Uterus (tissue), 4 donors: ENCODE data around the gene GCDH. TPM values are rescaled to one million over a fixed set of nuclear protein-coding genes. Genes with fewer than 3 reads are reported as not detected.

Experiments
- DNase-seq, 2 donors: peaks; one replicate each; pipeline ENCODE4 v3.0.0-alpha.2; 2019 to 2020
- H3K27ac ChIP-seq, 2 donors: fragments of 200-600 bp; sonication (generic); 1 replicate in 1 of 2; 2 replicates in 1 of 2; pipeline ENCODE4 v1.5.1; 2016 to 2018
- H3K27me3 ChIP-seq, 2 donors: fragments of 200-600 bp; sonication (generic); one replicate each; pipeline ENCODE4 v1.5.1; 2018 to 2019; ENCODE audit warnings: control low read depth in 1 of 2
- H3K36me3 ChIP-seq, 2 donors: fragments of 200-600 bp; sonication (generic); one replicate each; pipeline ENCODE4 v1.5.1; 2019; ENCODE audit warnings: control low read depth in 1 of 2
- H3K4me1 ChIP-seq, 2 donors: fragments of 200-600 bp; sonication (generic); one replicate each; pipeline ENCODE4 v1.5.1; 2018 to 2019; ENCODE audit warnings: control low read depth in 1 of 2
- H3K4me3 ChIP-seq, 2 donors: fragments of 200-600 bp; sonication (generic); 1 replicate in 1 of 2; 2 replicates in 1 of 2; pipeline ENCODE4 v1.5.1; 2018 to 2019; ENCODE audit warnings: mild to moderate bottlenecking in 1 of 2
- H3K9me3 ChIP-seq, 2 donors: fragments of 200-600 bp; sonication (generic); one replicate each; pipeline ENCODE4 v1.5.1; 2019; ENCODE audit warnings: control low read depth in 1 of 2
- CTCF ChIP-seq, 4 experiments: fragments of 200-600 bp in 2 of 4; fragments of 450-650 bp in 2 of 4; sonication (generic) in 2 of 4; IDR thresholded peaks; one replicate each; pipeline ENCODE4 v1.5.1; 2016 to 2019; ENCODE audit warnings: antibody characterized with exemption in 4 of 4, mild to moderate bottlenecking in 2 of 4, moderate library complexity in 1 of 4
- POLR2A ChIP-seq, 2 donors: fragments of 450-650 bp; IDR thresholded peaks; one replicate each; pipeline ENCODE4 v1.6.1; 2016; ENCODE audit warnings: antibody characterized with exemption in 2 of 2, mild to moderate bottlenecking in 1 of 2, moderate library complexity in 1 of 2
- intact Hi-C: fragments of 100-400 bp; cut with DNase I; formaldehyde crosslinking; loops from one replicate; pipeline ENCODE4 v1.15.1; 2023; ENCODE audit warnings: low total_unique reads
- total RNA-seq, 4 donors: library from RNA; depleted of rRNA in 3 of 4; stranded (reverse); fragments of >200 nt in 3 of 4; gene quantifications; one replicate each; pipeline versions ENCODE4 v1.1.0 to v1.2.4, GENCODE V29; 2014 to 2023
- donor health status: DM: yes; HTN: yes; CAD: no.

Gene GCDH
- total RNA-seq, 4 donors from 2014 or later, result 6.8 to 47.9 (median 18.2) TPM

- no peaks in the 10 kb centered on the region for H3K36me3 ChIP-seq
- H3K9me3 ChIP-seq, result no peaks in the 10 kb centered on the region
- H3K4me1 ChIP-seq, result no peaks in the 10 kb centered on the region
- H3K27me3 ChIP-seq, result no peaks in the 10 kb centered on the region
- H3K27ac ChIP-seq, result no peak overlapping the region
- TF ChIP-seq CTCF (IDR thresholded peaks at IDR 0.05) (no peak), POLR2A (IDR thresholded peaks at IDR 0.05) (no peak)
- DNase-seq, result peak in 1 of 2 donors; percentile 57
- peak overlapping the region; percentile 10 to 35 for H3K4me3 ChIP-seq
- intact Hi-C loops, result no loop called here
Measured at GRCh38 chr19:12867120-12868099, 23.6 kb upstream of the GCDH start.

- H3K27me3 ChIP-seq, result no peaks in the 10 kb centered on the region
- H3K4me3 ChIP-seq, result no peak overlapping the region
- TF ChIP-seq CTCF (IDR thresholded peaks at IDR 0.05) (no peak), POLR2A (IDR thresholded peaks at IDR 0.05) (no peak)
- no peaks in the 10 kb centered on the region for H3K4me1 ChIP-seq
- no peaks in the 10 kb centered on the region for H3K9me3 ChIP-seq
- DNase-seq, result no peak
- intact Hi-C loops, result no loop called here
- no peak overlapping the region for H3K27ac ChIP-seq
- H3K36me3 ChIP-seq, result no peaks in the 10 kb centered on the region
Measured at GRCh38 chr19:12868540-12869112, 22.3 kb upstream of the GCDH start.

- no peak for DNase-seq
Measured at GRCh38 chr19:12871681-12872080, 19.3 kb upstream of the GCDH start.

GRCh38 chr19:12872255-12872654 is 18.7 kb upstream of the GCDH start:
- no peak for TF ChIP-seq POLR2A (IDR thresholded peaks at IDR 0.05)
- no peak for TF ChIP-seq CTCF (IDR thresholded peaks at IDR 0.05)
- DNase-seq, result no peak
- Histone ChIP-seq H3K4me3 (no peak overlapping the region), H3K9me3 (no peaks in the 10 kb centered on the region), H3K27me3 (no peaks in the 10 kb centered on the region), H3K36me3 (no peaks in the 10 kb centered on the region), H3K4me1 (no peaks in the 10 kb centered on the region), H3K27ac (no peak overlapping the region)
- intact Hi-C loops, result no loop called here

More at GRCh38 chr19:12871681-12872080, 19.3 kb upstream of the GCDH start:
- Histone ChIP-seq H3K9me3 (no peaks in the 10 kb centered on the region), H3K4me3 (no peak overlapping the region), H3K4me1 (no peaks in the 10 kb centered on the region), H3K27ac (no peak overlapping the region), H3K36me3 (no peaks in the 10 kb centered on the region), H3K27me3 (no peaks in the 10 kb centered on the region)
- intact Hi-C loops, result no loop called here
- TF ChIP-seq CTCF (IDR thresholded peaks at IDR 0.05), result no peak
- TF ChIP-seq POLR2A (IDR thresholded peaks at IDR 0.05), result no peak
